ENCODE measurements around the gene HHATL.
A peak's percentile ranks its signal among the peaks of the same experiment; 100 is the strongest.

The HHATL gene, protein sequence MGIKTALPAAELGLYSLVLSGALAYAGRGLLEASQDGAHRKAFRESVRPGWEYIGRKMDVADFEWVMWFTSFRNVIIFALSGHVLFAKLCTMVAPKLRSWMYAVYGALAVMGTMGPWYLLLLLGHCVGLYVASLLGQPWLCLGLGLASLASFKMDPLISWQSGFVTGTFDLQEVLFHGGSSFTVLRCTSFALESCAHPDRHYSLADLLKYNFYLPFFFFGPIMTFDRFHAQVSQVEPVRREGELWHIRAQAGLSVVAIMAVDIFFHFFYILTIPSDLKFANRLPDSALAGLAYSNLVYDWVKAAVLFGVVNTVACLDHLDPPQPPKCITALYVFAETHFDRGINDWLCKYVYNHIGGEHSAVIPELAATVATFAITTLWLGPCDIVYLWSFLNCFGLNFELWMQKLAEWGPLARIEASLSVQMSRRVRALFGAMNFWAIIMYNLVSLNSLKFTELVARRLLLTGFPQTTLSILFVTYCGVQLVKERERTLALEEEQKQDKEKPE

DNA sequence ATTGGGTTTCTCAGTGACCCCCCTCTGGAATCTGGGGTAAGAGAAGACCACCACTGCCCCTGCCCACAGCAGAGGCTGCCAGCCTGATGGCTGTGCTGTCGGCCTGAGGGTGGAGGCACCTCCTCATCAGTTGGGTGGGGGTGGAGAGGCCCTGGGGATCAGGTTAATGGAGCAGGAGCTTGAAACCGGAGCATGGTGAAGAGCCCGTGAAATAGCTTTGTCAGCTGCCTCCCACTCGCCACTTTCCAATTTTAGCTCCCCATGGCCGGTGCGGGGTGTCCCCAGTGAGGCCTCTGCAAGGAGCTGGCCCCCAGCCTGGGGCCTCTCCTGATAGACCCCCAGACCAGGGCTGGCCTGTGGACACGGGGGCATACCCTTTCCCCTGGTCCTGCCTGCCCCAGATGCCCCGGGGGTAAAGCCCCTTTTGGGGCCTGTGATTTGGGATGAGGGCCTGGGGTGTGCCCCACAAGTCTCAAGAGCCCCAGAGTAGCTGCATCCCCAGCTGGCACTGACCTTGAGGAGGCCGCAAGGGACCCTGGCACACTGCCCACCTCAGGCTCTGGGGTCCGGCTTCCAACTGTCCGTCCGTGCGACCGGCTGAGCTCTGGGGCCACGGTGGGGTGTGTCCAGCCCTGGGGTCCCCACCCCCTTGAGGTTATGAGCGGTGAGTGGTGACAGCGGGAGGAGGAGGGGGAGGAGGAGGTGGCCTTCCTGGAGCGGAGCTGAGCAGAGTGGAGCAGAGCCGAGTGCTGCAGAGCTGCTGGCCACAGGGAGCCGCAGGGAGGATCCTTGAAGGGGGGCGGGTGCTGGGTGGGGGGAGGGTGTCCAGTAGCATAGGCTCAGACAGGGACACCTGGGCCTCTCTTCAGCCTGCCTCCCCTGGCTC is at the start of gene HHATL:
Gene HHATL (minus strand): TSS at position 733 of the 886 bp plus-strand sequence. CDS start 1,972 bp downstream, outside the sequence.
- peak; percentile 24 for DNase-seq

DNA sequence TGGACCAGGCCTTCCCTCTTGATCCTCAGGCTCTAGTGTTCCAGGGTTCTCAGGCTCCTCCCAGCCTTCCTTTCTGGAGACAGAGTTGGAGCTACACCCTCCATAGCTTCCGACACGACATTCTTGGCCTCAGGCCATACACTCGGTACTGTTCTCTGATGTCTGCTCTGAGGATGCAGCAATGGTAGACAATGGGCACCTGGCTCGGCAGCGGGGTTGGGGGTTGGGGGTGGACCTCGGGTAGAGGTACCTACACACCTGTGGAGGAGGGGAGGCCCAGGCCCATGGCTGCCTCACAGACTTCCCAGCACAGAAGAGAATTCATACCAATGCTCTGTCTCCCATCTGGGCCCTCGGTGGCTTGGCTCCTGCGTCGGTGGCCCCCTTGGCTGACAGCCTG is 49.0 kb upstream of the HHATL start:
- DNase-seq = no peak

DNA sequence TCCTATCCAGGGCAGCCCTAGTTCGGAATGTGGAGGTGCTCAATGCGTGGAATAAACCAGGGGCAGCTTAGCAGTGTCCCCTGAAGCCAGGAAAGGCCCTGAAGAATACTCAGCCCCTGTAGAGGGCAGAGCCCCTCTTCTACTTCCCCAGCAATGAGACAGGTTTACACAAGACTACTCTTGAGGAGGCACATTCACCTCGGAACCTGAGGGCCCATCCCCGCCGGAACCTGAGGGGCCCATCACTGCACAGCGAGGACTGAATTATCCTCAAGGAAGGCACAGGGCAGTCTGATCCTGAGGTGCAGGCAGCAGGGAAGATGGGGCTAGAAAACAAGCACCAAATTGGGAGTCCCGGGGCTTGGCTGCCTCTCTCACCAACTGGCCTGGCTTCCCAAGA is 48.2 kb upstream of the HHATL start:
- no peak for DNase-seq

DNA sequence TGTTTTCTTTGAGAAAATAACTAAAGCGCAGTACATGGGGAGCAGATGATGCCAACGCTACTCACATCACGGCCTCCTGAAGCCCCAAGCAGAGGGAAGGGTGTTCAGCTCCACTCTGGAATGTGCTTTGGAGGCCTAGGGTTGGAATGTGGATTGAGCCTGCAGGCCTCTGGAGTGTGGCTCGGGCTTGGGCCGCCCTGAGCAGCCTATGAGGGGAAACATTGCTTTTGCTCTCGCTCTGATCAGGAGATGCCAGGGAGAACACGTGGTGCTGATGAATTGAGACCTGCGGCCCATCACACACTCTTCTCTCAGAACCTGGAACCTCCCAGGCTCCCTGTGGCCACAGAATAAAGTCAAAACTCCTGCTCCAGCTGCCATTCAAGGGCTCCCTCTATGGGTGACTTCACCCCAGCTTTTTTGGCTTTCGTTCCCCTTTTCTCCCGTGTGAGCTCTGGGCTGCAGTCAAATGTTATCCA is 47.2 kb upstream of the HHATL start:
- DNase-seq = peak; percentile 50

DNA sequence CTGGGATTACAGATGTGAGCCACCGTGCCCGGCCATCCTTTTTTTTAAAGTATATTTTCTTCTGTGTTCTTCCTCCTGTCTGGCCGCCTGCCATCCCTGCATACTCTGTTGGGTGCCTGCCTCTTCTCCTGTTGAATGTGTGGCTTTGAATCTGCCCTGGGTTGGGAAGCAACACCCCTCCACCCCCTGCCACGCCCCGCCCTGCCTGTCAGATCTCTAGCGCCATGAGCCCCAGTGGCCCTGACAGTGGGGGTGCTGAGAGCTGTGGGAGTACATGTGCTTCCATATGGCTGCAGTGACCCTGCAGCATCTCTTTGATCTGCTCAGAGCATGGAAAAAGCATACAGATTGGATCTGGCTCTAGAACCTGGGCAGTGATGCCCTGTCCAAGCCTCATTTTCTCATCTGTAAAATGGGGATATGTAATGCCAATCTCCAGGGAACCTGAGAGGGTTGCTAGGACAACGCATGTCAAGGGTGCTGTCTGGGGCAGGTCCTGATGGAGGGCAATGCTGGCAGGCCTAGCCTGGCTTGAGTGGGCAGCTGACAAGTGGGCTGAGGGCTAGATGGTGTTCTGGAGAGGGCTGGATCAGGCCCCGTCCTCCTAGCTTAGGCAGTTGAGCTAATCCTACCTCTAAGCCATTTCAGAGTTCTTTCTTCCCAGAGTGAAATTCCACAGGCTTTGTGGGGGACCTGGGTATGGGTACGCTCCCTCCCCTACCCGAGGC is 46.6 kb upstream of the HHATL start:
- no peak for DNase-seq

DNA sequence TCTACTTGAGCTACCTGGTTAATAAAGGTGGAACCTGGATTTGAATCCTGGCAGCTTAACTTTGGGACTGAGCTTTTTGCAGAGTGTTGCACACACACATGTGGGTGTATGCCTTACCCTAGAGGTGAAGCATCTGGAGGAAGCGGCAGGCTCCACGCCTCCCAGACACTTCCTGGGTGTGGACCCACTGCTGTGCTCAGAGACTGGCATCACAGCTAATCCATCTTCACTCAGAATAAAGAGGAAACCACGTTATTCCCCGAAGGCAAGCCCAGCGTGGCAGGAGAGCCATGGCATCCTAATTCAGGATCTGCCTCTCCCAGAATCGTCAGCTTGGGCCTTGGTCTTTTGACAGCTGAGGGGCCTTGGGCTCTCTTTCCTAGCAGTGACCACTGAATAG is 45.0 kb upstream of the HHATL start:
- no peak for DNase-seq

DNA sequence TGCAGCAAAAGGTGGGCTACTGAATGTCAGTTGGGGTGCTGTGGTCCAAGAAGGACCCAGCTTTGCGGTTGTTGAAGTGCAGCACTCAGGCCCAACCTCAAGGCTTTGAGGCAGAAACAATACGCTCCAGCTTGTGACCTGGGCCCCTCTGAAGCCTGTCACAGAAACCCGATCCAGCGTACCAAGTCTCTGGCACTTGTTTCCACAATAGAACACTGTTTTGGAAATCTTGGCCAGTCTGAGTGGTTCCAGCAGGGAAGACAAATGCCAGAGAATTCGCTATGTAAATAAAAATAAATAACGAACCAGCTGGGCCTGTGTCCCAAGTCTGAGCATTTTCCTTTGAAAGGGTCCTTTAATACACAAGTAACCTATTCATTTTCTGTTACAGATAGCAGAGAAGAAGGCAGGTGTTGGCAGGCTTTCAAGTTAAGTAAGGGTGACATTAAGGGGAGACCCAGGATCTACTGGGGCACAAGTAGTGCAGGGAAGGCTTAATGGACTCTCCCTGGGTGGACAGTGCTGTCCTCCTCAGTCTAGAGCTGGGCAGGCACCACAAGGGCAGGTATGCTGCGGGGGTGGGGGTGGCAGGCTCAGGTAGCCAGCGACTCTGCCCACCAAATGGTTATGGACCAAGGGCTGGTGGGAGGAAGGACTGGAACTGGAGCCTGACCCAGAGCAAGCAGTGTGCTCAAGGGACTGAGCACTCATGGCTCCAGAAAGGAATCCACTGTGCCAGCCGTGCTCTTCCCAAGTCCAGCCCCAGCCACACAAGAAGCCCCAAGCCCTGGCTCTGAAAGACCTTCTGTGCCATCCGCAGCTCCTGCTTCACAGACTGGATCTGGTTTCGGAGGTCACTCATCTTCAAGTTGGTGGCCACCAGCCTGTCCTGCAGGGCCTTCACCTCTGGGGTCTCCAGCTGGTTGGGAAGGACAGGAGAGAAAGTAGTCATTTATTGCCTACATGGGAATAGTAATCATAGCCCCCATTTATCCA is 44.2 kb upstream of the HHATL start:
- DNase-seq = no peak

DNA sequence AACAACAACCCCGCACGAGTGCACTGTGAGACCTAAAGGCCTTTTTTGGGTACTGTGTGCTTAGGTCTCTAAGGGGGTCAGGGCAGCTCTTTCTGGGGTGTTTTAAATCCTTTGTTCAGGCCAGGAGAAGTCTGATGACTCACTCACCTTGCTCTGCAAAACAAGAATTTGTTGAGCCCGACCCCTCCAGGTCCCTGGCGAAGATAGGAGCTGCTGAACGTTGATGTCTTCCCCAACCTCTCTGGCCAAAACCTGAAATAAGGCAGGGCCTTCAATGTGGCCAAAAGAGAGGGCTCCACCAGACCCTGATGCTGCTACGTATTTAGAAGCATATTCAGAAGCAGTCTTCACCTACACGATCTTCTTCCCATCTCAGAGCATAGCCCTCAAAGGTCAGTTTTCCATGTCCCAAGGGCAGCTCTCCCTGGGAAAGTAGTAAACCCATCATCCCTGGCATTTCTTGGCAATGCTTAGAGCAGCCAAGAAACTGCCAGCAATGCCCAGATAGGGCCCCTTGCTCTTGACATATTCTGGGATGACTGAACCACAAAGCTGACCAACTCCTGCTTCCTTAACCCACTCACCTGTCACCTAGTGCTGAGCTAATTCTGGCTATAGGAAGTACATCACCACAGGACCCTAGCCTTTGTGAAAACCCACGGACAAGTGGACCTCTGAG is 43.3 kb upstream of the HHATL start:
- no peak for DNase-seq

DNA sequence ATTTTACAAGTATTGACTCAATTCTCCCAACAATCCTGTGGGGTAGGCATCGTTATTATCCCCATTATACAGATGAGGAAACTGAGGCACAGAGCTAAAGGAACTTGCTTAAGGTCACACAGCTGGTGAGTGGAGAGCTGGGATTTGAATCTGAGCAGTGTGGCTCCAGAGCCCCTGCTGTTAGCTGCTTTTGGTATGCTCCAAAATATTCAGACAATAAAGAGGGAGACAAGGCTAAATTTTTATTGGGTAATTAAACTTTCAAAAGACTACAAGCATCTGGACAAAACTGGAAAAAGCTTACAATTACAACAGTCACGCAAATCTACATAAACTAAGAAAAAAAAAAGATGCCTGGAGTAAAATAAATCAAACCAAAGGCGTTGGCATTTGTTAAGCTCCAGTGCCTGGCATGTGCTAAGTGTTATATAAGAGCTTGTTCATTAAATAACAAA is 42.7 kb upstream of the HHATL start:
- DNase-seq = no peak

DNA sequence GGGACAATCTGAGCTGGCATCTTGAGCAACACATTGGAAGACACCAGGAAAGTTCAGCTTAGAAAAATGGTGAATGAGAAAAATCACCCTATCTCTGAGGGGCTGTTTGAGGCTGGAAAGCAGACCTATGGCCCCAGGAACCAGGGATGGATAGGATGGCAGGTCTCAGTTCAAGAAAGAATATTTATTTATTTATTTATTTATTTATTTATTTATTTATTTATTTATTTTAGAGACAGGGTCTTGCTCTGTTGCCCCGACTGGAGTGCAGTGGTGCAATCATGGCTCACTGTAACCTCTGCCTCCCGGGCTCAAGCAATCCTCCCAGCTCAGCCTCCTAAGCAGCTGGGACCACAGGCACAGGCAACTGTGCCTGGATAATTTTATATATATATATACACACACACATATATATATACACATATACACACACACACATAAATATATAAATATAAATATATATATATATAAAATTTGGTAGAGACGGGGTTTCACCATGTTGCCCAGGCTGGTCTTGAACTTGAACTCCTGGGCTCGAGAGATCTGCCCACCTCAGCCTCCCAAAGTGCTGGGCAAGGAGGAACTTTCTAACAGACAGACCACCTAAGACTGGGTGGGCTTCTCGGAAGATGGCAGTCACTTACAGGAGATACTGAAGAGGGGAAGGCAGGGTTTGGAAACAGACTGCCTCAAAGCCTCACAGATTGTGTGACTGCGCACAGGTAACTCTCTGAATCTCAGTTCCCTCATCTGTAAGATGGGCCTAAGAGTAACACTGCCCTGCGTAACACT is 40.8 kb upstream of the HHATL start:
- DNase-seq = no peak

DNA sequence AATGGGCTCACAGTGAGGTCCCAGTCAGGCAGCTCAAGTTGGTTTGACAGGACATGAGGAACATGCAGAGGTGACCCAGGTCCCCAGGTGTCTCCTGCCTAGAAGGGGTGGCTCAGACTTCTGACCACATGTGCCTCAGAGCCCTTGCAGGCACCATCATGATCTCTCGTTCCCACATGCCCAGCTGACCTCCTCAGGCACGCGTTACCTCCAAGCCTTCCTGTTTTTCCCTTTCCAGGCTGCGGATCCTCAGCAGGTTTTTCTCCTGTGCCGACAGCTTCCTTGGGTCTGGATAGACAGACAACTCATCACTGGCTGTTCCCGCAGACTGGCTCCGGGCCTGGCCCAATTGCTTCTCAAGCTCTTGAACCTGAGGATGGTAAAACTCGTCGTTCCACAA is 40.1 kb upstream of the HHATL start:
- no peak for DNase-seq

DNA sequence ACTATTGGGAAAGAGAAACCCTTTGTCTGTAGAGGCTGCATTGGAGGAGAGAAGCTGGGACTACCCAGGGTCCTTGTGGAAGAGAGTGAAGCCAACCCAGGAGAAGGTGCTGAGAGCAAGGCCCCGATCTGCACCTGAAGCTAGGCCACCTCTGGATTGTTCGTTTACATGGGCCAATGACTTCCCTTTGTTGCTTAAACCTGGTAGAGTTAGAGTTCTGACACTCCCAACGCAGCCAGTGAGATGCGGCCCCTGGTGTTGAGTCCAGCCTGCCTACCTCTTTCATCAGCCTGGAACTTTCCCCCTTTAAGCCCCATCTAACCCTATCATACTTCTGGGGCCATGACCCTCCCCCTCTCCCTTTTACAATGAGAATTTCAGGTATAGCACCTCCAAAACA is 39.7 kb upstream of the HHATL start:
- DNase-seq = no peak

DNA sequence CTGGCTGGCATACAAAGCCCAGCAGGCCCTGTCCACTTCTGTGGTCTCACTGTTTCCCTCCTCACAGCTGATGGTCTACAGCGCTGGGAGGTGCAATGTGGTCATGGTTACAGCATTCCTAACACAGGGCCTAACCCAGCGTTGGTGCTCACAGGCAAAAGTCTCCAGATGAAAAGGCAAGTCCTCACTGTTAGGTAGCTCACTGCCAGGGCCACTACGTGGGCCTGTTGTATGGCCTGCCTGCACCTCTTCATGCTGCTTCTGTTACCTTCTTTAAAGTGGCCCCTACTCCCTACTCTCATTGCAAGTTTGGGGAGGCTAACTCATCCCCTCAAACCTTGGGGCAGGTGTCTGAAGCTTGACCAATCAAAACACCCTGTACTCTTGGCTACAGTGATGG is 39.2 kb upstream of the HHATL start:
- no peak for DNase-seq

DNA sequence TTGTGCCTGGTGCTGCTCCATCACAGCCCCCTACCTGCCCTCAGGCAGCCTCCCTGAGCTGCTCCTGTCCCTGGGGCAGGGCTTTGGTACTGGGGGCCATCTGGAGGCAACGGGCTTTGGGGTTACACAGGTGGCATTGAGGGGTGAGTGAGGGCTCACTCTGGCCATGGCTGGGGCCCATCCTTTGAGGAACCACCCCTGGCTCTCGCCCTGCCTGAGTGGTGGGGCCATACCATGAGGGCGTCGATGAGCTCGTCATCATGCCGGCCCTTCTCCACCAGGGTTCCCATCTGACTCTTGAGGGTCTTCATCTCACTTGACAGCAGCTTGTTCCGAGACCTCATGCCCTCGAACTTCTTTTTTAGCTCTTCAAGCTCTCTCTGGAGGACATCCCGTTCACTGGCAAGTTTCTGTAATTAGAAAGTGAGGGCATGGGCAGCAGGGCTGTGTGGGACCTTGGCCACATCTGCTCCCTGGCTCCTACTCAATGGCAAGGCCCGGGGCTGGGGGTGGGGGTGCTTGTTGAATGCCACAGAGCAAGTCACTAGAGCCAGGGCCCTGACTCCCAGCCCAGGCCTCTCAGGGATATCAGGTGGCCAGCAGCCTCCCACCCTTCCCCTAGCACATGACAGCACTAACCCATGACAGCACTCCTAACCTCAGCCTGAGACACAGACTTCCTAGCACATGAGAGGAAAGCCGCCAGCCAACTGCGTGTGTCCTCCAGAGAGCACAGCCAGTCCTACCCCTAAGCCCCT is 37.0 kb upstream of the HHATL start:
- no peak for DNase-seq

DNA sequence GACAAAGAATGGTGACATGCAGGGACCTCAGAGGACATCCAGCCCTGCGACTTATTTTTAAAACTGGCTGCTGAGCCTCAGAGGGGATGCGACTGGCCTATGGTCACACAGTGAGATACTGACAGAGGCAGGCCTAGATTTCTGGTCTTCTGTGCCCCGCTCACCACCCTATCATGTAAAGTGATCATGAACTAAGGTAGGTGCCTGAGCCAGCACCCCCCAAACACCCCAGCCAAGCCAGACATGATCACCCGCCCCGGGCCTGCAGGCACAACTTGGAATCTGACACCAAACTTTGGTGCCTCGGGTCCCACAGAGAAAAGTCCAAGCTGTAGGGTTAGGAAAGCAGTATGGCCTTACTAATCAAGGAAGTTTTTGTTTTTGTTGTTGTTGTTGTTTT is 33.9 kb upstream of the HHATL start:
- DNase-seq = no peak

DNA sequence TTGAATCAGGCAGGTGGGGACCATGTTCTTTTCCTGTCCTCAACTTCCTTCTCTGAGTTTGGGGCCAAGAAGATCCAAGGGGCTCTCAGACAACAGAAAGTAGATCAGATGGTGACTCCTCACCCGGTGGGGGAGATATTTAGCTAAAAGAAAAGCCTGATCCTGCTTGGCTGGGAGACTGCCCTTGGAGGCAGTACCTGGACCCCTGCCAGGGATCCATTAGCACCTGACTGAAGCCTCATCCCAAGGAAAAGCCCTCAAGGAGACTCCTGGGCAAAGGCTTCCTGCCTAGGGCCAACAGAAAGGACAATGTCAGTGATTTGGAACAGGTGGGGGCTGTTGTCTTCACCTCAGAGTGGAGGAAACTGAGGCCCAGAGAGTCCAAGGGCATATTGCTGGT is 33.5 kb upstream of the HHATL start:
- no peak for DNase-seq

DNA sequence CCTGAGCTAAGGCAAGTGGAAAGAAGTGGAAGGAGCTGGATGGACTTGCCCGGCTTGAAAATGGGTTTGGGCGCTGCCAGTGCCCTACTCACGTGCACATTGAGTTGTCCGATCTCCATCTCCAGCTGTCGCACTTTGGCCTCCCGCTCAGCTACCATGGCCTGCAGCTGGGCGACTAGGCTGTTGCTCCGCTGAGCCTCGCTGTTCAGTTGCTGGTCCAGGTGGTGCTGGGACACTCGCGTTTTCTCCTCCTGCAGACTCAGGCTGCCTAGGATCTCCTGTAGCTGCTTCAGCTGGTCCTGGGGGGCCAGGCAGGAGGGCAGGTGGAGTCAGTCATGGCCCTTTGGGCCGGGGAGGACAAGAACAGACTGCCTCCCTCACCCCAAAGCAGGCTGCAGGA is 33.0 kb upstream of the HHATL start:
- no peak for DNase-seq

DNA sequence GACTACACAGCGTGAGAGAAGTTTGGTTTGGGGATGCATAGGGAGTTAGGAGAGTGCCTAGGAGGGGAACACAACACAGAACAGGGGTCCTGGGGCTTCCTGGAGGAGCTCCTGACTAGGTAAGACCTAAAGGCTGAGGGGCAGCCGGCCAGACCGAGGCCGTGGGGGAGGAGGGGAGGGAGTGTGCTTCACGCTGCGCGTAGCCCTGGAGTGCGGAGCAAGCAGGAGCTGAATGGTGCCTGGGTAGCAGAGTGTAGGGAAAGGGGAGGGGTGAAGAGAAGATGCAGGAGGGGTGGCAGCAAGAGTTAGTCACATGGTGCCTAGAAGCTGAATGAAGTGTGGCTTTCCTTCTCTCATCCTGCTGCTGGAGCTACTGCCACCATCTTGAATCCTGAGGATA is 32.4 kb upstream of the HHATL start:
- no peak for DNase-seq

DNA sequence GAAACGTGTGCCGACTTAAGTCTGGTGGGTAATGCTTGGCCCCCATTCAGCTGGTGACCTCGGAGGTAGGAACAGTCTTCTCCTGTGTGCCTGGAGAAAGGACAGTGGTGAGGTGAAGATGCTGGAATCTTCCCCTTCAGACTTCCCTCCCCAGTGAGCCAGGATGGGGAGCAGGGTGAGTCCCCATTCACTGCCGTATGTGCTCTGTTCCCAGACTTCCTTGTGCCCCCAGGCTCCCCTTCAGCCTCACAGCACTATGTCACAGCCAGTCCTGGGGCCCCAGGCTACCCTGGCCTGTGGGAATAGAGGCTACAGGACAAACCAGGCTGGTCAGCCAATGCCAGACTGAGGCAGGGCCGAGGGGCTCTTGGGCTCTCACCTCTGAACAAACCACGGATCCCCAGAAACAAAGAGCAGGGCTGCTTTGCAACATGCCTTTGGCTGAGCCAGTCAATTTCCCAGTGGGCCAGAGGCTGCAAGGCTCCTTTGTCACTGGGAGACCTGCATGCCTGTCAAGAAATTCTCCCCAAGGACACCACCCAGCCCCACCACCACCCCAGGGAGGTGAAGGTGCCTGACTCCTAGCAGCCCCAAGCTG is 31.8 kb upstream of the HHATL start:
- DNase-seq = no peak
